ENCODE measurements around the gene RARG. TPM values are rescaled to one million over a fixed set of nuclear protein-coding genes. Genes with fewer than 3 reads are reported as not detected.

Gene RARG
- total and polyA plus RNA-seq, 2 donors (not counting 3 experiments of a cell fraction or from before 2014, with no cell fraction given) = 9.9 to 19.5 TPM

GRCh38 chr12:53224061-53224896 is 7.7 kb downstream of the RARG start:
- Histone ChIP-seq H3K36me3 (ENCODE audit: control insufficient read depth in 2 of 2, extremely low read depth in 1 of 2, insufficient read depth in 2 of 2, low read length in 2 of 2) (no peaks in the 10 kb centered on the region), H3K9me1 (replicated peaks; ENCODE audit: control insufficient read depth, extremely low read depth, insufficient read depth, low read length) (no peaks in the 10 kb centered on the region), H3K9ac (replicated peaks; ENCODE audit: extremely low read depth, insufficient read depth, low read length) (no peak overlapping the region), H3K4me2 (ENCODE audit: insufficient read depth, low read length) (no peak overlapping the region), H3K4me1 (ENCODE audit: control insufficient read depth, extremely low read depth, insufficient read depth, low read length) (peaks cover 32% of the 10 kb centered on the region), H3K9me3 (replicated peaks; ENCODE audit: control insufficient read depth, insufficient read depth, low read length) (no peaks in the 10 kb centered on the region), H3K4me3 (replicated peaks in 1 of 3; ENCODE audit: insufficient read depth in 1 of 3, low read depth in 1 of 3, low read length in 3 of 3) (no peak overlapping the region), H4K20me1 (replicated peaks; ENCODE audit: control insufficient read depth, extremely low read depth, insufficient read depth, low read length) (no peaks in the 10 kb centered on the region), H3K27me3 (ENCODE audit: control insufficient read depth in 2 of 2, insufficient read depth in 2 of 2, low read length in 2 of 2) (no peaks in the 10 kb centered on the region), H3K27ac (ENCODE audit: insufficient read depth, low read depth, low read length) (no peak overlapping the region), H2AFZ (ENCODE audit: low read depth, low read length) (no peak overlapping the region), H3K79me2 (ENCODE audit: control insufficient read depth, insufficient read depth, low read length) (no peaks in the 10 kb centered on the region)
- FAIRE-seq = no peak
- POLR2A ChIA-PET = no interaction called here
- peak in 1 of 2 donors; percentile 23 for TF ChIP-seq CTCF (IDR thresholded peaks at IDR 0.05; ENCODE audit: extremely low read depth in 1 of 2, insufficient read depth in 1 of 2, low read depth in 1 of 2, low read length in 2 of 2)
- no peak for TF ChIP-seq MAX (IDR thresholded peaks at IDR 0.05; ENCODE audit: insufficient read depth, insufficient read length)
- DNase-seq (ENCODE audit: low read depth, low spot score) = no peak
- BruUV-seq (replicated peaks) = no TSS peak
- CTCF ChIA-PET = interaction anchor here (1.2 kb wide), 1 partner anchor 27 kb away, joined by 3 read pairs; no protein-coding TSS in a partner anchor
- dilution Hi-C loops (cut with MboI; ENCODE audit: extremely low pct_ligation_motif_present, low sequenced_read_pairs) (no loop called here), intact Hi-C loops (cut with micrococcal nuclease) (loop anchor here (5.0 kb wide), 1 partner anchor 278 kb away; the partner anchor contains the start of gene TARBP2)
